HG03442 (cell line): ENCODE measurements around the gene ZNF496.
"Not testable (repeated sequence)": the region's sequence is repeated elsewhere in the genome, so short reads cannot be mapped to it uniquely, and the experiment has no call there.

Experiments
- ATAC-seq: cut with Tn5 transposase; IDR thresholded peaks from one replicate; pipeline ENCODE4 v1.9.1; 2021; ENCODE audit warnings: mild to moderate bottlenecking, moderate library complexity; ENCODE audit not compliant: unreplicated experiment

Gene ZNF496

GRCh38 chr1:247331525-247332214 is at the start of gene ZNF496:
Gene ZNF496, minus strand, starts transcription at chr1:247331867. Its CDS starts 2,289 bp downstream, at chr1:247329578.
- peak; percentile 58 for ATAC-seq

- no peak for ATAC-seq
Observed at GRCh38 chr1:247378334-247379073, 46.8 kb upstream of the ZNF496 start.

GRCh38 chr1:247377656-247378055 is 46.0 kb upstream of the ZNF496 start:
- not testable (repeated sequence) for ATAC-seq

GRCh38 chr1:247376659-247377058 is 45.0 kb upstream of the ZNF496 start:
- no peak for ATAC-seq

- no peak for ATAC-seq
Observed at GRCh38 chr1:247375747-247376146, 44.1 kb upstream of the ZNF496 start.

GRCh38 chr1:247374651-247375334 is 43.1 kb upstream of the ZNF496 start:
- ATAC-seq = not testable (repeated sequence)

- ATAC-seq = peak; percentile 72
Observed at GRCh38 chr1:247373721-247374141, 42.1 kb upstream of the ZNF496 start.

GRCh38 chr1:247371801-247372259 is 40.2 kb upstream of the ZNF496 start:
- no peak for ATAC-seq

GRCh38 chr1:247370786-247371732 is 39.4 kb upstream of the ZNF496 start:
- ATAC-seq = no peak

- no peak for ATAC-seq
Observed at GRCh38 chr1:247368490-247369145, 37.0 kb upstream of the ZNF496 start.

- no peak for ATAC-seq
Observed at GRCh38 chr1:247367786-247368422, 36.2 kb upstream of the ZNF496 start.

- no peak for ATAC-seq
Observed at GRCh38 chr1:247366926-247367645, 35.4 kb upstream of the ZNF496 start.

- not testable (repeated sequence) for ATAC-seq
Observed at GRCh38 chr1:247366345-247366744, 34.7 kb upstream of the ZNF496 start.

GRCh38 chr1:247365023-247365422 is 33.4 kb upstream of the ZNF496 start:
- ATAC-seq = no peak

GRCh38 chr1:247363000-247363399 is 31.3 kb upstream of the ZNF496 start:
- not testable (repeated sequence) for ATAC-seq

GRCh38 chr1:247362153-247362552 is 30.5 kb upstream of the ZNF496 start:
- no peak for ATAC-seq

GRCh38 chr1:247360991-247361731 is 29.5 kb upstream of the ZNF496 start:
- ATAC-seq = no peak
